ENCODE data around the gene FSIP1.

The FSIP1 gene

GRCh38 chr15:39756806-39757522 is 25.7 kb downstream of the FSIP1 start:
- peak; percentile 62 for DNase-seq (ENCODE audit: low spot score)

DNA sequence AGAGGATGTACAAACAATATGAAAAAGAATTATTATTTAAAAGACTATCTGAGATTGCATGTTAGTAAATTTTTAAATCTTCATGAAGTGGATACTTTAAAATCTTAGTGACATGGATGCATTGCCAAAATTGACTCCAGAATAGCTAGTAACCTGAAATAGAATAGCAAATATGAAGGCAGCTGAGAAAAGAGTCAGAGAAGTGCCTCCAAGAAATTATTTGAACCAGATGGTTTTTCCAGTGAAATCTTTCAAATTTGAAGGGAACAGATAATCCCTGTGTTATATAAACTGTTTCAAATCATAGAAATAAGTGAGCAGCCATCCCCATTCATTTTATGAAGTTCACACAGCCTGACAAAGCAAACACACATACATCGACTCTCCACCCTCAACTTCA is 29.6 kb downstream of the FSIP1 start:
- DNase-seq (ENCODE audit: low spot score): no peak

DNA sequence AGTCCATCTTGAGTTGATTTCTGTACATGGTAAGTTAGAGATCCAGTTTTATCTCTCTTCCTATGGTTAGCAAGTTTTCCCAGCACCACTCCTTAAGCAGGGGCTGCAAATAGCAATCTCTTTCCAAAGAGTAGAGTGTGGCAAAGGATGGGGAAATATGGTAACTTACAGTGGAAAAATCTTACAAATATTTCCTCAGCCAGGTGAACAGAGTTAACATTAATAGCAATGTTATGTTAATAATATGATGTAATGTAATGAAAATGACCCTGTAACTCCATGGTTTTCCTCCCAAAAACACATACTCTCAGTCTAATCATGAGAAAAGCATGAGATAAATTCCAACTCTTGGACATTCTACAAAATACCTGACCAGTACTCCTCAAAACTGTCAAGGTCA is 30.4 kb downstream of the FSIP1 start:
- DNase-seq (ENCODE audit: low spot score): no peak

DNA sequence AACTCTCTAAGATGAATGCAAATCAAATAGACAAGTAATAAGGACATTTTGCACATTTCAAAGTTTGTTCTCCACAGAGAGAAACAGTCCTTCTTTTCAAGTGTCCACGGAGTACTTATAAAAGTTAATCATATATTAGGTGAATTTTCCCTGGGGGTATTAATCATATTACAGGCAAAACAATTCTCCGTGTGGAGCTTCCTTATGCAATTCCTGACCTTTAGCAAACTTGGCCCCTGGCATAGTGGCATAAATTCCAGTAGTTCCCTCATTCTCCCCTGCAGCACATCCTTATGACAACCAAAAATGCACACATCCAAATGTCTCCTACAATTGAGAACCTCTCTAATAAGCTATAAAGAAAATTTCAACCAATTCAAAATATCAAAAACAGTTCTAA is 34.4 kb downstream of the FSIP1 start:
- DNase-seq (ENCODE audit: low spot score): no peak

DNA sequence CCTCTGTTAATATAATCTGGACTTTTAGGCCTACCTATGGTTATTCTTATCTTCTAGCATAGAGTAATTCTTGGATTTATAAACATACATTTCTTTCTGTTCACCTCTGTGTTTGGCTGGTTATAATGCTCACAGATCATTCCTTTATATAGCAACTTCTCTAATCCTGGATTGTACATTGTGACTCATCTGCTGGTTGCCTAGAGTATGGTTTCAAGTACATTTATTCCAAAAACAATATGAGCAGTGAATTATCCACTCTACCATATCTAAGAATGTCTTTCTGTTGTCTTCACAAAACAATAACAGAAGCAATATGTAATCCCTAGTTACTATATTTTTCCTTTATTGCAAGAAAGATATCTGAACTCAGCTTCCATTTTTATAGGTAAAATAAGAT is 35.3 kb downstream of the FSIP1 start:
- DNase-seq (ENCODE audit: low spot score): no peak

DNA sequence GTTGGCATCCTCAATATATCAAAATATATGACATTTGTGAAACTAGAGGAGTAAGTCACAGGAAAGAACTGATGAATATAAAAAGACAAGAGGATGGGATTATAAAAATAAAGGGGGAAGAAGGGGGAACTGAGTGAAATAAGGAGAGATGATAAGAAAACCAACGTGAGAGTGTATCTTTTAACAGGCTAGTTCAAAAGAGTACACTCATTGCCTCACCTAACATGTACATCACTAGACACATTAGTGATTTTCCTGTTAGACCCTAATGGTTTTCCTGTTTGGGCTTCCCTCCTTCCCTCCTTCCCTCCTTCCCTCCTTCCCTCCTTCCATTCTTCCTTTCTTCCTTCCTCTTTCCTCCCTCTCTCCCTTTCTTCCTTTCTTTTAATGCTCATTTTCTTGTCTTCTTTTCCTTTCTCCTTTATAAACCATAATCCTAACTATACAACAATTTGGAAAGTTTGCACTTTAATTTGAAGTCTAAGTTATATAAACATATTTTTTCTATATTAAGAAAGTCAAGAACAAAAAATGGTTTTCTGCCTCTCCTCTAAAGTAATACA is 35.8 kb downstream of the FSIP1 start:
- DNase-seq (ENCODE audit: low spot score): no peak

DNA sequence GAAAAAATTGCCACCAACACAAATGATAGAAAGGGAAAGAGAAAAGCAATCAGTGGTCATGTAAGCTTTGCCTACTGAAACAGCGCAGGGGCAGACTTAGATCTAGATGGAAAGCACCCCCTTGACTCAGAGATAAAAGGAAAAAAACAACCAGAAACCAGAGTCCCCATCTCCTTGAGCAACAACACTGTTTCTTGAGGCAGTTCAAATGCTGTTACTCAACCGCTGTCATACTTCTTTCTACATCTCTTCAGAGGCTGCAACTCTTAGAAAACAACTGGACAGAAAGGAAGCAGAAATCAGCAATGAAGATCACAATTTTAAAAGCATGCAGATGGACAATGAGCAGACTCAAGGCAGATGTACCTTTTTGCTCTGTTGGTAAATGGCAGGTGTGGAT is 36.5 kb downstream of the FSIP1 start:
- DNase-seq (ENCODE audit: low spot score): no peak

- no peak for DNase-seq (ENCODE audit: low spot score)
These were observed 37.2 kb downstream of the FSIP1 start for GRCh38 chr15:39745415-39745814.

DNA sequence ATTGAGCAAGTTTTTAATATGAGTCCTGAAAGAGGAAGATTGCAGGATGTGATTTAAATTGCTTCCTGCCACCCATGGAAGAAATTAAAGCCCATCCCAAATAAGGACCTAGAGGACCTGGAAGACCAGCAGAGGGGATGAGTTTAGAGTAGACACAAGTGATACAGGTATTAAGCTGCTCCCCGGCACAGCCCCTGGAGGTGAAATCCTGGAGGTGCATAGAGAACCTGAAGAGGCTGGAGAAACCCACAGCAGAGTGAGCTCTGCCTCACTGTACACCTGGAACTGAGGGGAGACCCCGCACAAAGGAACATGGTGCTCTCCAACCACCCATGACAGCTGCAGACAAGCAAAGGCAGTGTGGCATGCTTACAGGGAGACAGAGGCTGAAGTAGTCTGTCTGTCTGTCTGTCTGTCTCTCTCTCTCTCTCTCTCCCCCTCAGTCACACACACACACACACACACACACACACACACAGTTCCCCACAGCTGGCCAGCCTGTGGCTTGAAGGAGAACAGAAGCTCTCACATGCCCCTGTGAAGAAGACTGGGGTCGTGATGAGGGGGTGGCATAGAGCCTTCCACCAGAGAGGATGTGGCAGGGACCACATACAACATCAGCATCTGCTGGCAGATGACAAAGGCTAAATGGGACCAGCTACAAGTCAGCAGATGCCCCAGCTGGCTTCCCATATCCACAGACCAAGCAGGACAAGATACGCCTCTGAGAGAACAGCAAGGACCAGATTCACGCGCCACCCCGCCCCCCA is 38.1 kb downstream of the FSIP1 start:
- DNase-seq (ENCODE audit: low spot score): no peak

DNA sequence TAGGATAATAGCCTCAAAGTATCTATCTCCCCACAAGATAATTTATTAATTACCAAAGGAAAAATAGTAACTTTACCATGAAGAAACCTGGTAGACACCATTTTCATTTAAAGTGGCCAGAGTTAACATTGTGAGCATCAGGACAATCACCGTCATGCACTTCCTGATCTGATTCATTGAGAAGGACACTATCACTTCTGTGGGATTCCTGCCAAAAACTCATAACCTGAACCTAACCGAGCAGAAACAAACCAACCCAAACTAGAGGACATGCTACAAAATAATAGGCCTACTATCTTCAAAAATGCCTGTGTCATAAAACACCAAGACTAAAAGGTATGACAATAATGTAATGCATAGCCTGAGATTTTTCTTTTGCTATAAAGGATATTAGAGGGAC is 39.0 kb downstream of the FSIP1 start:
- DNase-seq (ENCODE audit: low spot score): peak; percentile 20

DNA sequence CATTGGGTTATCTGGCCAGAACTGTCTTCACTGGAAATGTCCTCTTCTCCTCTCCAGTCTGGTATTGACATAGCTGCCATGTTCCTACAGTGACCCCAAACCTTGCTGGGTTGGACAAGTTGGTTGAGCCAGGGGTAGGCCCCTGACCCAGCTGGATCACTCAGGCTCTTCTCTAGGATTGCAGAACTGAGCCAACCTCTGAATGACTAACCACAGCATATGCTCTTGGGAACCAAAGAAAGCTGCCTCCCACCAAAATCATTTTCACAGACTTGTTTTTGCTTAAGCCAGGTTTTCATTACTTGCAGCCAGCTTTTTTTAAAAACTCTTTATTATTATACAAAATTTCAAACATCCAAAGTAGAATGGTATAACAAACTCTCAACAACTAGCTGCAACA is 41.4 kb downstream of the FSIP1 start:
- DNase-seq (ENCODE audit: low spot score): no peak

GRCh38 chr15:39738998-39739397 is 43.6 kb downstream of the FSIP1 start:
- DNase-seq (ENCODE audit: low spot score): no peak

- no peak for DNase-seq (ENCODE audit: low spot score)
These were observed 45.5 kb downstream of the FSIP1 start for GRCh38 chr15:39737196-39737550.

GRCh38 chr15:39736412-39737195 is 46.0 kb downstream of the FSIP1 start:
- no peak for DNase-seq (ENCODE audit: low spot score)

GRCh38 chr15:39735120-39735717 is 47.4 kb downstream of the FSIP1 start:
- DNase-seq (ENCODE audit: low spot score): no peak

- DNase-seq (ENCODE audit: low spot score): no peak
These were observed 51.4 kb downstream of the FSIP1 start for GRCh38 chr15:39731266-39731665.

GRCh38 chr15:39730552-39730951 is 52.1 kb downstream of the FSIP1 start:
- no peak for DNase-seq (ENCODE audit: low spot score)

DNA sequence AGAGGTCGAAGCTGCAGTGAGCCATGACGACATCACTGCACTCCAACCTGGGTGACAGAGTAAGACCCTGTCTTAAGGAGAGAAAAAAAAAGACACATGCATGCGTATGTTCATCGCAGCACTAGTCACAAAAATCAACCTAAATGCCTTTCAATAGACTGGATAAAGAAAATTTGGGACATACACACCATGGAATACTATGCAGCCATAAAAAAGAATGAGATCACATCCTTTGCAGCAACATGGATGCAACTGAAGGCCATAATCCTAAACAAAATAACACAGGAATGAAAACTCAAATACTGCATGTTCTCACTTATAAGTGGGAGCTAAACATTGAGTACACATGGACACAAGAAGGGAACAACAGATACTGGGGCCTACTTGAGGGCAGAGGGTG is 53.1 kb downstream of the FSIP1 start:
- no peak for DNase-seq (ENCODE audit: low spot score)

DNA sequence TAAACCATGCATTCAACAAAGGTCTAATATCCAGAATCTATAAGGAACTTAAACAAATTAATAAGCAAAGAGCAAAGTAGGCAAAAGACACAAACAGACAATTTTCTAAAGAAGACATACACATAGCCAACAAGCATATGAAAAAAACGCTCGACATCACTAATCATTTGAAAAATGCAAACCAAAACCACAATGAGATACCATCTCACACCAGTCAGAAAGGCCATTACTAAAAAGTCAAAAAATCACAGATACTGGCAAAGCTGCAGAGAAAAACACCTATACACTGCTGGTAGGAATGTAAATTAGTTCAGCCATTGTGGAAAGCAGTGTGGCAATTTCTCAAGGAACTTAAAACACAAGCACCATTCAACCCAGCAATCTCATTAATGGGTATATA is 53.8 kb downstream of the FSIP1 start:
- DNase-seq (ENCODE audit: low spot score): no peak

DNA sequence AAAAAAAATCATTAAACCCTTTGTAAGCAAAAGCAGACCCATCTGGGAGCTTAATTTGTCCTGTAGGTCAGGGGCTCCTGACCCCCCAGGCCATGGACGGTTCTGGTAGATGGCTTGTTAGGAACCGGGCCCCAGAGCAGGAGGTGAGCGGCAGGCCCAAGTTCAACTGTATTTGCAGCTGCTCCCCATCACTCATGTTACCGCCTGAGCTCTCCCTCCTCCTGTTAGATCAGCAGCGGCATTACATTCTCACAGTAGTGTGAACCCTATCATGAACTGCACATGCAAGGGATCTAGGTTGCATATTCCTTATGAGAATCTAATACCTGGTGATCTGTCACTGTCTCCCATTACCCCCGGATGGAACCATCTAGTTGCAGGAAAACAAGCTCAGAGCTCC is 60.7 kb downstream of the FSIP1 start:
- no peak for DNase-seq (ENCODE audit: low spot score)

GRCh38 chr15:39720621-39721611 is 61.7 kb downstream of the FSIP1 start:
- no peak for DNase-seq (ENCODE audit: low spot score)
